Calu3 (cell line): ENCODE measurements around the gene PDGFRA. TPM values are rescaled to one million over a fixed set of nuclear protein-coding genes. Genes with fewer than 3 reads are reported as not detected.
A peak's percentile ranks its signal among the peaks of the same experiment; 100 is the strongest.

ENCODE experiments used
- BruUV-seq: library from RNA; stranded (reverse); fragments of 400-500 nt; replicated peaks from 2 replicates; lab custom pipeline; 2021; lab: Mats Ljungman, UMichigan
- CTCF ChIA-PET: fragments of 300-600 bp; sonication (Branson Sonifier 250); formaldehyde crosslinking; loops from one replicate; lab custom pipeline; 2022; ENCODE audit warnings: antibody characterized with exemption; lab: Charles Lee
- DNase-seq: peaks from one replicate; pipeline ENCODE4 v3.0.0; 2022
- H3K27ac Mint-ChIP-seq: one replicate; pipeline ENCODE4 v1.8.0; 2022; ENCODE audit warnings: mixed read lengths; ENCODE audit not compliant: unreplicated experiment
- H3K27me3 Mint-ChIP-seq: one replicate; pipeline ENCODE4 v1.8.0; 2022; ENCODE audit warnings: mixed read lengths; ENCODE audit not compliant: unreplicated experiment
- H3K36me3 Mint-ChIP-seq: one replicate; pipeline ENCODE4 v1.8.0; 2022; ENCODE audit warnings: mild to moderate bottlenecking, moderate library complexity, mixed read lengths; ENCODE audit not compliant: insufficient read depth, unreplicated experiment
- H3K4me1 Mint-ChIP-seq: one replicate; pipeline ENCODE4 v1.8.0; 2022; ENCODE audit warnings: mild to moderate bottlenecking, low read depth, mixed read lengths; ENCODE audit not compliant: unreplicated experiment
- H3K4me3 Mint-ChIP-seq: one replicate; pipeline ENCODE4 v1.8.0; 2022; ENCODE audit warnings: mild to moderate bottlenecking, low read depth, moderate library complexity, mixed read lengths; ENCODE audit not compliant: unreplicated experiment
- H3K9me3 Mint-ChIP-seq: one replicate; pipeline ENCODE4 v1.8.0; 2022; ENCODE audit warnings: low read depth, mixed read lengths; ENCODE audit not compliant: unreplicated experiment
- CTCF ChIP-seq: fragments of 200-600 bp; IDR thresholded peaks from one replicate; pipeline ENCODE4 v1.8.0; 2022; ENCODE audit warnings: antibody characterized with exemption; ENCODE audit not compliant: unreplicated experiment
- intact Hi-C: fragments of 100-400 bp; cut with micrococcal nuclease; formaldehyde crosslinking; loops from one replicate; pipeline ENCODE4 v1.10.0; 2022; ENCODE audit not compliant: unreplicated experiment
- total RNA-seq: library from RNA; stranded (reverse); gene quantifications from 2 replicates; pipeline ENCODE4 v1.2.3, GENCODE V29; 2022

PDGFRA gene
- total RNA-seq, 1 experiment from 2014 or later = not detected

GRCh38 chr4:54213761-54214160, 15.3 kb upstream of the PDGFRA start:
- H3K4me3 Mint-ChIP-seq = no peak overlapping the region
- no peak for TF ChIP-seq CTCF
- H3K4me1 Mint-ChIP-seq = peaks cover 14% of the 10 kb centered on the region
- CTCF ChIA-PET = interaction anchor here (0.7 kb wide), 1 partner anchor 94 kb away, joined by 3 read pairs; no protein-coding TSS in a partner anchor
- intact Hi-C loops = no loop called here
- H3K27me3 Mint-ChIP-seq = no peaks in the 10 kb centered on the region
- H3K36me3 Mint-ChIP-seq = no peaks in the 10 kb centered on the region
- H3K27ac Mint-ChIP-seq = peak overlapping the region; percentile 44
- H3K9me3 Mint-ChIP-seq = no peaks in the 10 kb centered on the region
- DNase-seq = peak; percentile 44
- BruUV-seq = no TSS peak

GRCh38 chr4:54215379-54216077, 13.6 kb upstream of the PDGFRA start:
- CTCF ChIA-PET = interaction anchor here (0.7 to 1.2 kb wide), 2 partner anchors 286 to 609 kb away, joined by 3 to 6 read pairs; no protein-coding TSS in a partner anchor
- Mint-ChIP-seq H3K27me3 (no peaks in the 10 kb centered on the region), H3K36me3 (no peaks in the 10 kb centered on the region), H3K4me1 (peaks cover 14% of the 10 kb centered on the region), H3K27ac (no peak overlapping the region), H3K9me3 (no peaks in the 10 kb centered on the region), H3K4me3 (no peak overlapping the region)
- no peak for DNase-seq
- intact Hi-C loops = no loop called here
- no TSS peak for BruUV-seq
- no peak for TF ChIP-seq CTCF

DNA sequence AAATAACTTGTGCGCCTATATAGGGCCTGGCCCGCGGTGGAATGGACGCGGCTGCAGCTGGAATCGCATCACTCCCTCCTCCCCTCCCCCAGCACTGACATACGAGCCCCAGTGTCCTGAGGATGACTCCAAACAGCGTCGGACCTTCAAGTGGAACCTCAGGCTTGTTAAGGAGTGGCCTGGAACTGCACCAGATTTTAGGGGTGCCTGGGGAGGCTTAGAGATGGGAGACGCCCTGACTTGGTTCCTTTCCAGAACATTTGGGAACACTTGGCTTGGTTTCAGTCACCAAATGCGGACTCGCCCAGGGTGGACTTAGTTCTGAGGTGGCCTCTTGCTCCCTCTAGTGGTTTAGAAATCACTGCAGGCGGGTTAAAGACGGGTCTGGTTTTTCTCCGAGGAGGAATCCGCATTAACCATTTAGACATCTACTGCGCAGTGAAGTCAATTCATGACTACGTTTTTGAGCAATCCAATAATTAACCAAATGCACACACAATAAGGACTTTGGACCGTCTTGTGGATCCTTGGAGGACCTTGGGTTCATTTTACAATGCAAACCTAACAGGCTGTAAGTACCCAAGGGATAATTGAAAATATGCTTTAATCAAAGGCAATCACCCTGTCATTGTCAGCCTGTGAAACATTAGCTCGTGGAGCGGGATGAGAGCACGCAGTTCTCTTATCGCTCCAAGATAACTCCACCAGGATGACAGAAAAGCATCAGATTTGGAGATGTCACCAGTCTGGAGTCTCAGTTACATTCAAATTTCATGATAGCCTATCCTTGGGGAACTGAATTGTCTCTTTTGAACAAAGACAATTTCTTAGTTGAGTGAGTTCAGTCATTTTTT, 11.2 kb upstream of the PDGFRA start:
- CTCF ChIA-PET = interaction anchor here (0.7 to 2.9 kb wide), 2 partner anchors 288 to 1304 kb away, joined by 4 to 13 read pairs; no protein-coding TSS in a partner anchor
- BruUV-seq = no TSS peak
- DNase-seq = peak; percentile 66

More for the DNA sequence above, 11.2 kb upstream of the PDGFRA start:
- peak; percentile 74 for TF ChIP-seq CTCF
- Mint-ChIP-seq H3K4me1 (peaks cover 14% of the 10 kb centered on the region), H3K36me3 (no peaks in the 10 kb centered on the region), H3K9me3 (no peaks in the 10 kb centered on the region), H3K27ac (no peak overlapping the region), H3K4me3 (peak overlapping the region; percentile 58), H3K27me3 (peaks cover 9% of the 10 kb centered on the region)
- intact Hi-C loops = loop anchor here (1.0 to 2.0 kb wide), 2 partner anchors 287 to 310 kb away; no protein-coding TSS in a partner anchor
